Measurements from ENCODE around the gene CFLAR.

Gene CFLAR

GRCh38 chr2:201128033-201128432 is 12.1 kb downstream of the CFLAR start:
- TF ChIP-seq CTCF (IDR thresholded peaks at IDR 0.05; ENCODE audit: borderline replicate concordance, insufficient read depth, low read depth, low read length): no peak
- no peak overlapping the region for H3K4me3 ChIP-seq (ENCODE audit: low read depth, low read length)

- no peak for TF ChIP-seq CTCF (IDR thresholded peaks at IDR 0.05; ENCODE audit: borderline replicate concordance, insufficient read depth, low read depth, low read length)
- peak overlapping the region; percentile 18 for H3K4me3 ChIP-seq (ENCODE audit: low read depth, low read length)
Measured at GRCh38 chr2:201128933-201129505, 13.1 kb downstream of the CFLAR start.

- no peak for TF ChIP-seq CTCF (IDR thresholded peaks at IDR 0.05; ENCODE audit: borderline replicate concordance, insufficient read depth, low read depth, low read length)
- peak overlapping the region; percentile 57 for H3K4me3 ChIP-seq (ENCODE audit: low read depth, low read length)
Measured at GRCh38 chr2:201130524-201131186, 14.7 kb downstream of the CFLAR start.

GRCh38 chr2:201132518-201132917 is 16.6 kb downstream of the CFLAR start:
- no peak for TF ChIP-seq CTCF (IDR thresholded peaks at IDR 0.05; ENCODE audit: borderline replicate concordance, insufficient read depth, low read depth, low read length)
- peak overlapping the region; percentile 26 for H3K4me3 ChIP-seq (ENCODE audit: low read depth, low read length)

GRCh38 chr2:201135386-201135785 is 19.4 kb downstream of the CFLAR start:
- no peak for TF ChIP-seq CTCF (IDR thresholded peaks at IDR 0.05; ENCODE audit: borderline replicate concordance, insufficient read depth, low read depth, low read length)
- no peak overlapping the region for H3K4me3 ChIP-seq (ENCODE audit: low read depth, low read length)

GRCh38 chr2:201136889-201137321 is 20.9 kb downstream of the CFLAR start:
- H3K4me3 ChIP-seq (ENCODE audit: low read depth, low read length): no peak overlapping the region
- TF ChIP-seq CTCF (IDR thresholded peaks at IDR 0.05; ENCODE audit: borderline replicate concordance, insufficient read depth, low read depth, low read length): no peak

Data from GM12875 (cell line).